Neuronal stem cell (in vitro differentiated cells): ENCODE data around the gene SLC44A3.

Source experiments
- DNase-seq: peaks from one replicate; pipeline ENCODE4 v3.0.0-alpha.2; 2013; ENCODE audit warnings: low spot score
- H2AFZ ChIP-seq: one replicate; pipeline ENCODE4 v1.6.1; 2013; ENCODE audit warnings: mild to moderate bottlenecking, low read length, inconsistent platforms
- H2AK5ac ChIP-seq: 2 replicates; pipeline ENCODE4 v1.6.1; 2013; ENCODE audit warnings: low read depth, mild to moderate bottlenecking, inconsistent platforms, low read length, moderate library complexity, mixed read lengths
- H2BK120ac ChIP-seq: 2 replicates; pipeline ENCODE4 v1.6.1; 2013; ENCODE audit warnings: low read depth, mild to moderate bottlenecking, inconsistent platforms, low read length, moderate library complexity, mixed read lengths
- H2BK12ac ChIP-seq: one replicate; pipeline ENCODE4 v1.6.1; 2013; ENCODE audit warnings: low read length, inconsistent platforms
- H2BK15ac ChIP-seq: 2 replicates; pipeline ENCODE4 v1.6.1; 2013; ENCODE audit warnings: mild to moderate bottlenecking, low read length, inconsistent platforms, mixed read lengths
- H2BK5ac ChIP-seq: one replicate; pipeline ENCODE4 v1.6.1; 2013; ENCODE audit warnings: inconsistent platforms, mild to moderate bottlenecking, low read length, moderate library complexity
- H3K14ac ChIP-seq: one replicate; pipeline ENCODE4 v1.6.1; 2013; ENCODE audit warnings: low read length, inconsistent platforms
- H3K18ac ChIP-seq: 2 replicates; pipeline ENCODE4 v1.6.1; 2013; ENCODE audit warnings: low read length, inconsistent platforms
- H3K23ac ChIP-seq: 2 replicates; pipeline ENCODE4 v1.6.1; 2013; ENCODE audit warnings: low read depth, mild to moderate bottlenecking, mixed read lengths, low read length, inconsistent platforms; ENCODE audit not compliant: poor library complexity
- H3K27ac ChIP-seq: replicated peaks from 3 replicates; pipeline ENCODE4 v1.5.1; 2013; ENCODE audit warnings: low read length, inconsistent platforms
- H3K27me3 ChIP-seq, 3 experiments: 2 replicates each; pipeline ENCODE4 v1.6.1; 2013; ENCODE audit warnings: low read length in 3 of 3, mild to moderate bottlenecking in 2 of 3, inconsistent platforms in 1 of 3, low read depth in 1 of 3, mixed read lengths in 1 of 3, moderate library complexity in 1 of 3; ENCODE audit not compliant: control insufficient read depth in 3 of 3, insufficient read depth in 3 of 3
- H3K36me3 ChIP-seq, 2 donors: replicated peaks in 1 of 2; 2 replicates each; pipeline ENCODE4 v1.6.1; 2013; ENCODE audit warnings: low read length in 2 of 2; ENCODE audit not compliant: control insufficient read depth in 2 of 2, insufficient read depth in 2 of 2
- H3K4ac ChIP-seq: 2 replicates; pipeline ENCODE4 v1.6.1; 2013; ENCODE audit warnings: inconsistent platforms, mild to moderate bottlenecking, low read length, moderate library complexity
- H3K4me1 ChIP-seq, 2 donors: 1 replicate in 1 of 2; 2 replicates in 1 of 2; pipeline ENCODE4 v1.6.1; 2013; ENCODE audit warnings: low read length in 2 of 2, low read depth in 1 of 2; ENCODE audit not compliant: control insufficient read depth in 2 of 2, insufficient read depth in 1 of 2
- H3K4me2 ChIP-seq: one replicate; pipeline ENCODE4 v1.6.1; 2013; ENCODE audit warnings: mild to moderate bottlenecking, low read length, inconsistent platforms; ENCODE audit not compliant: insufficient read depth, poor library complexity, severe bottlenecking
- H3K4me3 ChIP-seq, 2 donors: 2 replicates each; pipeline ENCODE4 v1.5.1; 2013; ENCODE audit warnings: low read length in 2 of 2, mild to moderate bottlenecking in 2 of 2, inconsistent platforms in 1 of 2, moderate library complexity in 1 of 2
- H3K79me1 ChIP-seq: one replicate; pipeline ENCODE4 v1.6.1; 2013; ENCODE audit warnings: low read depth, mild to moderate bottlenecking, inconsistent platforms, low read length, moderate library complexity
- H3K9ac ChIP-seq: one replicate; pipeline ENCODE4 v1.6.1; 2013; ENCODE audit warnings: mild to moderate bottlenecking, low read depth, low read length, inconsistent platforms; ENCODE audit not compliant: poor library complexity
- H3K9me3 ChIP-seq, 2 donors: replicated peaks in 1 of 2; 2 replicates each; pipeline versions ENCODE3 to v1.6.1; 2013; ENCODE audit warnings: low read length in 2 of 2, mild to moderate bottlenecking in 2 of 2, inconsistent platforms in 1 of 2, low read depth in 1 of 2, mixed read lengths in 1 of 2, moderate library complexity in 1 of 2; ENCODE audit not compliant: control insufficient read depth in 2 of 2, insufficient read depth in 1 of 2
- H4K8ac ChIP-seq: one replicate; pipeline ENCODE4 v1.6.1; 2013; ENCODE audit warnings: low read depth, mild to moderate bottlenecking, inconsistent platforms, low read length, moderate library complexity
- H4K91ac ChIP-seq: one replicate; pipeline ENCODE4 v1.6.1; 2013; ENCODE audit warnings: low read length, low read depth, mild to moderate bottlenecking, inconsistent platforms; ENCODE audit not compliant: poor library complexity
- WGBS, 2 donors: extraction: QIAGEN DNeasy Blood & Tissue Kit; methylation state at CpG; one replicate each; pipeline ENCODE4 v1.1.7; 2013; ENCODE audit warnings: missing lambda C conversion rate in 2 of 2, mixed read lengths in 1 of 2; ENCODE audit not compliant: insufficient read length in 2 of 2, insufficient replicate concordance in 1 of 2; ENCODE audit errors: extremely low coverage in 2 of 2; 5-methylcytosine and 5-hydroxymethylcytosine counted together

SLC44A3 gene

GRCh38 chr1:94862718-94863117, 42.6 kb downstream of the SLC44A3 start:
- H3K79me1 ChIP-seq = no peaks in the 10 kb centered on the region
- H4K8ac ChIP-seq = no peak overlapping the region
- H3K9ac ChIP-seq = no peak overlapping the region
- no peak overlapping the region for H3K18ac ChIP-seq
- H3K27me3 ChIP-seq = no peaks in the 10 kb centered on the region
- DNase-seq = no peak
- WGBS, 2 donors = no CpG with 5 or more reads among the region's 2 CpGs
- H3K4me1 ChIP-seq = peaks cover 27 to 43% of the 10 kb centered on the region in 2 donors
- no peak overlapping the region for H3K4me2 ChIP-seq
- H2AFZ ChIP-seq = no peak overlapping the region
- H3K36me3 ChIP-seq = no peaks in the 10 kb centered on the region
- H3K4me3 ChIP-seq = no peak overlapping the region
- H2BK120ac ChIP-seq = no peak overlapping the region
- no peak overlapping the region for H2BK12ac ChIP-seq
- H4K91ac ChIP-seq = no peak overlapping the region
- no peak overlapping the region for H3K23ac ChIP-seq
- H3K9me3 ChIP-seq = no peaks in the 10 kb centered on the region
- H2BK5ac ChIP-seq = no peak overlapping the region
- H3K27ac ChIP-seq = no peak overlapping the region
- no peak overlapping the region for H2AK5ac ChIP-seq
- no peak overlapping the region for H3K14ac ChIP-seq
- H2BK15ac ChIP-seq = no peak overlapping the region
- H3K4ac ChIP-seq = no peak overlapping the region

DNA sequence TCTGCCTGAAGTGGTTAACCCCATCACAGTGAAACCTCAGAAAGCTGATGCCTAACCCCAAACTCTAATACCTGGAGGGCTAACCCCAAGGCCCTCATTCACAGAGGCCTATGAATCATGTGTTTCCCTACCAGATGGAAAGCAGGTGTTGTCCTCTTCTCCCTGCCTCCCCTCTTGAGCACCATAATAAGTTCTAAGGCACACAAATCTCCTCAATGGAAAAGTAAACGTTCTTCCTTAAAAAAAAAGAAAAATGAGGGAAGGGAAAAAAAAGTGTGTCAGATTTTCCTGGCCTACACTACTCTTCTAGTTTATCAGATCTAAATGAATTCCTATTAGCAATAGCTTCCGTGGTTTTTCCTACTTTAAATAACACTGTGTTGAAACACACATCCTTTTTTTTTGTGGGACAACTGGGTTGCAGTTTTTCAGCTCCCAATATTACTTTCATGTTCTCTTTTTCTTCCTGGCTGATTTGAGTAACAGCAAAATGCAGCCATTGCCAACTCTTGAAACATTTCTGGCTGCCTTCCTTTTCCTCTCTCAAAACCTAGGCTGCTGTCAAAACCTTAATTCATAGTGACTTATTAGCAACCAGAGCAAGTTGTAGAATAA, 43.2 kb downstream of the SLC44A3 start:
- no peak overlapping the region for H3K4me3 ChIP-seq
- WGBS, 2 donors = no CpG with 5 or more reads among the region's 2 CpGs

GRCh38 chr1:94863919-94864318, 43.8 kb downstream of the SLC44A3 start:
- Histone ChIP-seq H2BK5ac (no peak overlapping the region), H2BK12ac (no peak overlapping the region), H3K79me1 (no peaks in the 10 kb centered on the region), H3K14ac (no peak overlapping the region), H3K9ac (no peak overlapping the region), H3K23ac (no peak overlapping the region), H3K27ac (peak overlapping the region; percentile 54), H2BK120ac (no peak overlapping the region), H3K4ac (no peak overlapping the region), H3K9me3 (no peaks in the 10 kb centered on the region), H4K91ac (no peak overlapping the region), H2AFZ (peak overlapping the region; percentile 42), H3K4me3 (no peak overlapping the region), H2BK15ac (no peak overlapping the region), H3K4me1 (peaks cover 28 to 43% of the 10 kb centered on the region in 2 donors), H4K8ac (no peak overlapping the region), H3K27me3 (no peaks in the 10 kb centered on the region), H3K4me2 (no peak overlapping the region), H3K36me3 (no peaks in the 10 kb centered on the region), H2AK5ac (no peak overlapping the region), H3K18ac (no peak overlapping the region)
- no peak for DNase-seq
- no CpG with 5 or more reads among the region's 4 CpGs for WGBS, 2 donors

More for the DNA sequence above, 43.2 kb downstream of the SLC44A3 start:
- Histone ChIP-seq H3K27ac (peak overlapping the region; percentile 54), H3K4me1 (peaks cover 27 to 43% of the 10 kb centered on the region in 2 donors), H2BK120ac (no peak overlapping the region), H2BK12ac (no peak overlapping the region), H3K23ac (no peak overlapping the region), H3K18ac (no peak overlapping the region), H4K8ac (no peak overlapping the region), H3K9ac (no peak overlapping the region), H2AK5ac (no peak overlapping the region), H3K14ac (no peak overlapping the region), H2AFZ (peak overlapping the region; percentile 42), H3K4me2 (no peak overlapping the region), H3K36me3 (no peaks in the 10 kb centered on the region), H4K91ac (no peak overlapping the region), H3K9me3 (no peaks in the 10 kb centered on the region), H3K4ac (no peak overlapping the region), H3K79me1 (no peaks in the 10 kb centered on the region), H3K27me3 (no peaks in the 10 kb centered on the region), H2BK15ac (no peak overlapping the region), H2BK5ac (no peak overlapping the region)
- no peak for DNase-seq

- H4K8ac ChIP-seq = no peak overlapping the region
- H3K27me3 ChIP-seq = no peaks in the 10 kb centered on the region
- H3K23ac ChIP-seq = no peak overlapping the region
- no peak overlapping the region for H3K4me3 ChIP-seq
- no peak overlapping the region for H3K4me2 ChIP-seq
- WGBS, 2 donors = no CpG with 5 or more reads among the region's 9 CpGs
- no peak overlapping the region for H3K9ac ChIP-seq
- H2AFZ ChIP-seq = peak overlapping the region; percentile 64
- no peaks in the 10 kb centered on the region for H3K36me3 ChIP-seq
- H3K9me3 ChIP-seq = no peaks in the 10 kb centered on the region
- peaks cover 22 to 43% of the 10 kb centered on the region in 2 donors for H3K4me1 ChIP-seq
- H2BK120ac ChIP-seq = no peak overlapping the region
- no peak overlapping the region for H2BK15ac ChIP-seq
- H3K18ac ChIP-seq = no peak overlapping the region
- H3K14ac ChIP-seq = no peak overlapping the region
- H4K91ac ChIP-seq = no peak overlapping the region
- no peak overlapping the region for H2BK12ac ChIP-seq
- H3K27ac ChIP-seq = peak overlapping the region; percentile 26
- no peak overlapping the region for H2AK5ac ChIP-seq
- H3K79me1 ChIP-seq = no peaks in the 10 kb centered on the region
- no peak overlapping the region for H2BK5ac ChIP-seq
- DNase-seq = no peak
- H3K4ac ChIP-seq = no peak overlapping the region
Measured at GRCh38 chr1:94864821-94865220, 44.7 kb downstream of the SLC44A3 start.
